Natural killer cell treated with Interleukin-12 subunit alpha and Interleukin-12 subunit beta and Interleukin-15 and Interleukin-18, amount 100 ng/mL, for 72 hours (primary cell): ENCODE results near the gene PFDN5. TPM values are rescaled to one million over a fixed set of nuclear protein-coding genes. Genes with fewer than 3 reads are reported as not detected.
"Not testable (repeated sequence)": the region's sequence is repeated elsewhere in the genome, so short reads cannot be mapped to it uniquely, and the experiment has no call there.

Source experiments
- ATAC-seq, 2 donors: fragments of 150-1000 bp; cut with Tn5 transposase in 1 of 2; sonication (Bioruptor Pico), chemical (Tn5 transposase) in 1 of 2; 2 replicates each; pipeline ENCODE4 v1.10.0; 2021
- DNase-seq: peaks from one replicate; pipeline ENCODE4 v3.0.0; 2022; ENCODE audit warnings: low spot score
- H3K27ac Mint-ChIP-seq, 2 donors: 1 replicate in 1 of 2; 2 replicates in 1 of 2; pipeline ENCODE4 v1.8.0; 2022; ENCODE audit warnings: mixed read lengths in 2 of 2, mild to moderate bottlenecking in 1 of 2, moderate library complexity in 1 of 2
- H3K27me3 Mint-ChIP-seq, 2 donors: 1 replicate in 1 of 2; 2 replicates in 1 of 2; pipeline ENCODE4 v1.8.0; 2022; ENCODE audit warnings: mixed read lengths in 2 of 2
- H3K36me3 Mint-ChIP-seq: one replicate; pipeline ENCODE4 v1.8.0; 2022; ENCODE audit warnings: mixed read lengths
- H3K4me1 Mint-ChIP-seq, 2 donors: 1 replicate in 1 of 2; 2 replicates in 1 of 2; pipeline ENCODE4 v1.8.0; 2022; ENCODE audit warnings: low read depth in 2 of 2, mixed read lengths in 2 of 2, mild to moderate bottlenecking in 1 of 2
- H3K4me3 Mint-ChIP-seq: one replicate; pipeline ENCODE4 v1.8.0; 2022; ENCODE audit warnings: mixed read lengths
- H3K9me3 Mint-ChIP-seq: 2 replicates; pipeline ENCODE4 v1.8.0; 2022; ENCODE audit warnings: mixed read lengths
- total RNA-seq, 2 donors: library from RNA; stranded (reverse); gene quantifications; one replicate each; pipeline ENCODE4 v1.2.3, GENCODE V29; 2022

Gene PFDN5
- total RNA-seq, 2 donors from 2014 or later, result 199 to 233 TPM

- ATAC-seq (no peak), DNase-seq (no peak)
- peak overlapping the region in 1 of 2 donors; percentile 85 for H3K27ac Mint-ChIP-seq
Measured at GRCh38 chr12:53326460-53327185, 31.3 kb downstream of the PFDN5 start.

GRCh38 chr12:53327435-53328042 is 32.2 kb downstream of the PFDN5 start:
- Mint-ChIP-seq H3K27ac (no peak overlapping the region), H3K27me3 (peaks cover 10 to 12% of the 10 kb centered on the region in 2 donors), H3K36me3 (no peaks in the 10 kb centered on the region), H3K4me3 (no peak overlapping the region), H3K4me1 (peaks cover 17 to 20% of the 10 kb centered on the region in 2 donors), H3K9me3 (no peaks in the 10 kb centered on the region)
- no peak for ATAC-seq
- DNase-seq, result no peak

More at GRCh38 chr12:53326460-53327185, 31.3 kb downstream of the PFDN5 start:
- H3K27me3 Mint-ChIP-seq, result peaks cover 6 to 8% of the 10 kb centered on the region in 2 donors
- H3K4me3 Mint-ChIP-seq, result peak overlapping the region; percentile 71
- no peaks in the 10 kb centered on the region for H3K9me3 Mint-ChIP-seq
- H3K36me3 Mint-ChIP-seq, result no peaks in the 10 kb centered on the region
- H3K4me1 Mint-ChIP-seq, result peaks cover 20 to 21% of the 10 kb centered on the region in 2 donors

- Mint-ChIP-seq H3K27me3 (peaks cover 10 to 14% of the 10 kb centered on the region in 2 donors), H3K4me3 (no peak overlapping the region), H3K36me3 (no peaks in the 10 kb centered on the region), H3K27ac (no peak overlapping the region), H3K4me1 (peaks cover 14 to 17% of the 10 kb centered on the region in 2 donors), H3K9me3 (no peaks in the 10 kb centered on the region)
- no peak for ATAC-seq
- no peak for DNase-seq
Measured at GRCh38 chr12:53328043-53328435, 32.7 kb downstream of the PFDN5 start.

DNA sequence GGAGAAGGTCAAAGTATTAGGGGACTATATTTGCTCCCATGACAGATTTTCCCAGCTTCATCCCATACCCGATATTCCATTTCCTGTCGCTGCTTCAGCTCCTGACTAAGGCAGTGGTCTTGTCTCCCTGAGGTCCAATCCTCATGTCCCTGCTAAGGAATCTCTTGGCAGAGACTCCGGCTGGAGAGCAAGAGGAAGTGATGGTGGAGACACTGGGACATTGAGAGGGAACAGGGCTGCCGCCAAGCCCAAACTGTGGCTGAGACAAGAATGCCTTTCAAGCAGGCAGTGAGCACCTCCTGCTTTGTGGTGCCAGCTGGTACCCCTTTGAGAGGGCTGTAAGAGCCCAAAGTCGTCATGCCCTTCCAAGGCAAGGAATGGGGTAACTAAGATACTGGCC is 35.3 kb downstream of the PFDN5 start:
- Mint-ChIP-seq H3K27me3 (peaks cover 12 to 31% of the 10 kb centered on the region in 2 donors), H3K27ac (no peak overlapping the region), H3K9me3 (no peaks in the 10 kb centered on the region), H3K4me1 (peaks cover 0 to 6% of the 10 kb centered on the region in 2 donors), H3K4me3 (no peak overlapping the region), H3K36me3 (no peaks in the 10 kb centered on the region)
- ATAC-seq (no peak), DNase-seq (no peak)

DNA sequence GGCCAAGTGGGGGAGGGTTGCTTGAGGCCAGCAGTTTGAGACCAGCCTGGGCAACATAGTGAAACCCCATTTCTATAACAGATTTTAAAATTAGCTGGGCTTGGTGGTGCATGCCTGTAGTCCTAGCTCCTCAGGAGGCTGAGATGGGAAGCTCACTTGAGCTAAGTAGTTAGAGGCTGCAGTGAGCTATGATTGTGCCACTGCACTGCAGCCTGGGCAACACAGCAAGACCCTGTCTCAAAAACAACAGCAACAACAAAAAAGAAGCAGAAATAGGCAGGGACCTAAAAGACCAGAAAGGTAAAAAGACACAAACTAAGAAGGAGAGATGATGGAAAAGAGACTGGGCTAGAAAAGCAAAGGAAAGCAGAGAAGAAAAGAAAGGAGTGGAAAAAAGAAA is 37.0 kb downstream of the PFDN5 start:
- not testable (repeated sequence) for H3K9me3 Mint-ChIP-seq, ATAC-seq, H3K4me3 Mint-ChIP-seq, H3K27ac Mint-ChIP-seq, H3K36me3 Mint-ChIP-seq, DNase-seq, H3K4me1 Mint-ChIP-seq
- H3K27me3 Mint-ChIP-seq, result peaks cover 22 to 42% of the 10 kb centered on the region in 2 donors

GRCh38 chr12:53332744-53333143 is 37.4 kb downstream of the PFDN5 start:
- Mint-ChIP-seq H3K36me3 (no peaks in the 10 kb centered on the region), H3K27ac (no peak overlapping the region), H3K4me1 (peaks cover 3 to 5% of the 10 kb centered on the region in 2 donors), H3K27me3 (peaks cover 21 to 46% of the 10 kb centered on the region in 2 donors), H3K4me3 (no peak overlapping the region), H3K9me3 (no peaks in the 10 kb centered on the region)
- ATAC-seq, result no peak
- DNase-seq, result no peak

GRCh38 chr12:53333289-53333688 is 37.9 kb downstream of the PFDN5 start:
- Mint-ChIP-seq H3K27me3 (peaks cover 22 to 52% of the 10 kb centered on the region in 2 donors), H3K27ac (no peak overlapping the region), H3K4me3 (no peak overlapping the region), H3K36me3 (no peaks in the 10 kb centered on the region), H3K9me3 (no peaks in the 10 kb centered on the region), H3K4me1 (peaks cover 8 to 10% of the 10 kb centered on the region in 2 donors)
- DNase-seq, result no peak
- ATAC-seq, result no peak

DNA sequence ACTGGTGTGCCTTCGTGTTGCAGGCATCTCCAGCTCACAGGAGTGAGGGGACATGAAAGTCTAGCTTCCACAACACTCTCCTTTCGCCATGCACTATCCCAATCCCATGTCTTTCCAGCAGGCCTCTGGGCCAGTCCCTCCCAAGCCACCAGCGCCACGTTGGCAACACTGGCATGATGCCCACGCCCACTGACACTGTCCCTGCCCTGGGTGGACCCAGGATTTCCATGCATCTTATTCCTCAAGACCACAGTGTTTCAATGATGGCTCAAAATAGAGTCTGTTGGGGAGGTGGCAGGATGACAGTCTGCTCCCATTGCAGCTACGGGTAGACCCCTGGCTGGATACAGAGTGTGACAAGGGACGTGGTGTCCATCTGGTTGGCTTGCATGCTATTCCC is 38.5 kb downstream of the PFDN5 start:
- Mint-ChIP-seq H3K36me3 (no peaks in the 10 kb centered on the region), H3K27ac (no peak overlapping the region), H3K27me3 (peaks cover 22 to 55% of the 10 kb centered on the region in 2 donors), H3K4me1 (peaks cover 8 to 12% of the 10 kb centered on the region in 2 donors), H3K4me3 (no peak overlapping the region), H3K9me3 (no peaks in the 10 kb centered on the region)
- DNase-seq, result no peak
- ATAC-seq, result no peak

DNA sequence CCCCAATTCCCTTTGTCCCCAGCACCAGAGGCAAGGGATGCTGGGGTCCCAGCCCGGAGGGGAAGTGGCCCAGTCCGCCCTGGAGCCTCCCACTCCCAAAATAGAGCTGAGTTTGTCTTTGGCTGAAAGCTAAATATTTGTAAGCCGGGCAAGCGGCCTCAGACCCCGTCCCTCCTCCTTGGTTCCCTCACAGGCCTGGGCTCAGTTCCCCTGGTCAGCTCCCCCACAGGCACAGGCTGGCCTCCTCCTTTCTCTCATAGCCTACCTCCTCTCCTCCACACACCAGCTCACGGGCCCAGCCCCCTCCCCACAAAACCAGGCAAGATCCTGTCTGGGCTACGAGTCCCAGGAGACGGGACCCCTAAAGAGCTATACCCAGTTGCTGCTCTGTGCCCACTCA is 39.5 kb downstream of the PFDN5 start:
- no peaks in the 10 kb centered on the region for H3K36me3 Mint-ChIP-seq
- H3K9me3 Mint-ChIP-seq, result no peaks in the 10 kb centered on the region
- no peak for DNase-seq
- peaks cover 20 to 49% of the 10 kb centered on the region in 2 donors for H3K27me3 Mint-ChIP-seq
- peaks cover 8 to 12% of the 10 kb centered on the region in 2 donors for H3K4me1 Mint-ChIP-seq
- no peak for ATAC-seq
- no peak overlapping the region for H3K27ac Mint-ChIP-seq
- H3K4me3 Mint-ChIP-seq, result no peak overlapping the region

DNA sequence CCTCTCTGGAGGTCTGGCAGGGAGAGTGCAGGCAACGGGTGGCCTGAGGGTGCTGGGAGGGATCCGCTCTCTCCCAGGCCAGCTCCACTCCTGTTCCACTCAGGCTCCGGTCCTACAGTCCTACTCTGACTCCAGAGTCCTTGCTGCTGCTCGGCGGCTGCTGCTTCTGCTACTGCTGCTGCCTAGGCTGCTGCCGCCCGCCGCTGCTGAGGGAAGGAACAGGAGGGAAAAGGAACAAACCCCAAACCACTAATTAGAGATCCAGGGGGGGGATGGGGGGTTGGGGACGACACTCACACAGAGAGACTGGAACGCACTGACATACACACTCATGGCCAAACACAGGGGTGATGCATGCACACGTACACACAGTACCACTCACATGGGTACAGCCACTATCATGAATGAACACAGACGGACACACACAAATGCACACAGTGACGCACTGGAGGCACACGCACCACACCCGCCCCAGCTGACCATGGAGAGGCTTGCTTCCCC is 40.9 kb downstream of the PFDN5 start, which contains the start of gene SP7:
TSS of gene SP7 (minus strand) at position 174 of the 501 bp plus-strand sequence. CDS start 708 bp downstream, outside the sequence.
- Mint-ChIP-seq H3K4me3 (no peak within 1 kb of the TSS), H3K27ac (no peak within 1 kb of the TSS), H3K27me3 (peaks cover 21 to 57% of the 10 kb centered on the region in 2 donors), H3K9me3 (no peaks in the 10 kb centered on the region), H3K36me3 (no peaks in the 10 kb centered on the region), H3K4me1 (peaks cover 8 to 12% of the 10 kb centered on the region in 2 donors)
- DNase-seq (no peak), ATAC-seq (peak in 1 of 2 donors; percentile 5)

- no peaks in the 10 kb centered on the region for H3K36me3 Mint-ChIP-seq
- no peak overlapping the region for H3K4me3 Mint-ChIP-seq
- H3K9me3 Mint-ChIP-seq, result no peaks in the 10 kb centered on the region
- H3K27me3 Mint-ChIP-seq, result peaks cover 19 to 49% of the 10 kb centered on the region in 2 donors
- ATAC-seq (no peak), DNase-seq (no peak)
- H3K4me1 Mint-ChIP-seq, result peaks cover 8 to 12% of the 10 kb centered on the region in 2 donors
- H3K27ac Mint-ChIP-seq, result no peak overlapping the region
Measured at GRCh38 chr12:53338017-53338416, 42.7 kb downstream of the PFDN5 start.

GRCh38 chr12:53338916-53339315 is 43.6 kb downstream of the PFDN5 start:
- Mint-ChIP-seq H3K4me1 (peaks cover 8 to 16% of the 10 kb centered on the region in 2 donors), H3K4me3 (no peak overlapping the region), H3K27me3 (peaks cover 19 to 47% of the 10 kb centered on the region in 2 donors), H3K36me3 (no peaks in the 10 kb centered on the region), H3K27ac (no peak overlapping the region), H3K9me3 (no peaks in the 10 kb centered on the region)
- DNase-seq (no peak), ATAC-seq (no peak)

- H3K27ac Mint-ChIP-seq, result no peak overlapping the region
- H3K4me1 Mint-ChIP-seq, result peaks cover 19 to 27% of the 10 kb centered on the region in 2 donors
- ATAC-seq, result no peak
- no peak overlapping the region for H3K4me3 Mint-ChIP-seq
- no peak for DNase-seq
- H3K27me3 Mint-ChIP-seq, result peaks cover 17 to 32% of the 10 kb centered on the region in 2 donors
- no peaks in the 10 kb centered on the region for H3K9me3 Mint-ChIP-seq
- no peaks in the 10 kb centered on the region for H3K36me3 Mint-ChIP-seq
Measured at GRCh38 chr12:53340398-53340797, 45.1 kb downstream of the PFDN5 start.

DNA sequence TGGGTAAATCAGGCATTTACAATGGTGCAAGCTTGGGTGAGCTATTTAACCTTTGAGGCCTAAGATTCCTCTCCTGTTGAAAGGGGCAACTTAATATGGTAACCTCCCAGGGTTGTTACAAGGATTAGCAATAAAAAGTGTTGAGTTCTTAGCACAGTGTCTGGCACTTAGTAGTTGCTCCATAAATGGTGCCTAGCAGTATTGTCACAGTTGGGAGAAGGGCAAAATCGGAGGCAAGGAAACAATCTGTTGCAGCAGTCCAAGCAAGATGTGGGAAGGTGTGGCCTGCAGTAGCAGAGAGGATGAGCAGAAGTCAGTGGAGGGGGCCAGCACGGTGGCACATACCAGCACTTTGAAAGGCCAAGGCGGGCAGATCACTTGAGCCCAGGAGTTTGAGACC is 48.1 kb downstream of the PFDN5 start:
- H3K27me3 Mint-ChIP-seq, result peaks cover 3 to 9% of the 10 kb centered on the region in 2 donors
- H3K9me3 Mint-ChIP-seq, result no peaks in the 10 kb centered on the region
- peak overlapping the region; percentile 35 for H3K4me3 Mint-ChIP-seq
- H3K36me3 Mint-ChIP-seq, result no peaks in the 10 kb centered on the region
- ATAC-seq, result no peak
- peak overlapping the region in 1 of 2 donors; percentile 11 for H3K27ac Mint-ChIP-seq
- peaks cover 12 to 18% of the 10 kb centered on the region in 2 donors for H3K4me1 Mint-ChIP-seq
- DNase-seq, result no peak
